ENCODE results near the gene RASGEF1C. TPM values are rescaled to one million over a fixed set of nuclear protein-coding genes. Genes with fewer than 3 reads are reported as not detected.

RASGEF1C gene
- total RNA-seq, 2 experiments from 2014 or later, result not detected

- no peak for DNase-seq (ENCODE audit: low spot score)
- no peak for TF ChIP-seq EZH2phosphoT487 (IDR thresholded peaks at IDR 0.05; ENCODE audit: borderline replicate concordance, low read depth, low read length)
- no peak for TF ChIP-seq CTCF (conservative IDR thresholded peaks at IDR 0.05; ENCODE audit: low read length)
- Histone ChIP-seq H4K20me1 (ENCODE audit: insufficient read depth, low read length) (no peaks in the 10 kb centered on the region), H3K36me3 (ENCODE audit: insufficient read depth, low read length) (no peaks in the 10 kb centered on the region), H3K9me2 (ENCODE audit: insufficient read depth, low read length) (no peaks in the 10 kb centered on the region), H3K9me3 (ENCODE audit: low read length) (no peaks in the 10 kb centered on the region), H3K4me1 (ENCODE audit: insufficient read depth, low read length, poor library complexity, severe bottlenecking) (peaks cover 4% of the 10 kb centered on the region), H3K4me3 (ENCODE audit: low read depth, low read length, poor library complexity, severe bottlenecking) (no peak overlapping the region), H3K27ac (ENCODE audit: low read depth, low read length, poor library complexity, severe bottlenecking) (no peak overlapping the region), H3K79me2 (ENCODE audit: insufficient read depth, low read depth, low read length) (no peaks in the 10 kb centered on the region), H2AFZ (ENCODE audit: low read length) (no peak overlapping the region), H3K4me2 (ENCODE audit: low read length) (no peak overlapping the region)
- intact Hi-C loops (cut with micrococcal nuclease; ENCODE audit: unreplicated experiment), result no loop called here
- CTCF ChIA-PET (ENCODE audit: unreplicated experiment), result no interaction called here
- no TSS peak for BruUV-seq (replicated peaks)
- POLR2A ChIA-PET, result interaction anchor here (1.0 kb wide), 1 partner anchor 20 kb away, joined by 3 read pairs; no protein-coding TSS in a partner anchor
Measured at GRCh38 chr5:180084638-180085561, 124.1 kb downstream of the RASGEF1C start.

- H3K4me2 ChIP-seq (ENCODE audit: low read length), result no peak overlapping the region
- POLR2A ChIA-PET, result interaction anchor here (0.7 to 1.0 kb wide), 2 partner anchors 19 to 324 kb away, joined by 3 read pairs; no protein-coding TSS in a partner anchor
- BruUV-seq (replicated peaks), result no TSS peak
- peaks cover 4% of the 10 kb centered on the region for H3K4me1 ChIP-seq (ENCODE audit: insufficient read depth, low read length, poor library complexity, severe bottlenecking)
- H3K79me2 ChIP-seq (ENCODE audit: insufficient read depth, low read depth, low read length), result no peaks in the 10 kb centered on the region
- no peaks in the 10 kb centered on the region for H3K9me3 ChIP-seq (ENCODE audit: low read length)
- no peak for TF ChIP-seq EZH2phosphoT487 (IDR thresholded peaks at IDR 0.05; ENCODE audit: borderline replicate concordance, low read depth, low read length)
- TF ChIP-seq CTCF (conservative IDR thresholded peaks at IDR 0.05; ENCODE audit: low read length), result no peak
- H3K27ac ChIP-seq (ENCODE audit: low read depth, low read length, poor library complexity, severe bottlenecking), result no peak overlapping the region
- CTCF ChIA-PET (ENCODE audit: unreplicated experiment), result no interaction called here
- H4K20me1 ChIP-seq (ENCODE audit: insufficient read depth, low read length), result no peaks in the 10 kb centered on the region
- intact Hi-C loops (cut with micrococcal nuclease; ENCODE audit: unreplicated experiment), result no loop called here
- no peak for DNase-seq (ENCODE audit: low spot score)
- no peak overlapping the region for H2AFZ ChIP-seq (ENCODE audit: low read length)
- no peak overlapping the region for H3K4me3 ChIP-seq (ENCODE audit: low read depth, low read length, poor library complexity, severe bottlenecking)
- no peaks in the 10 kb centered on the region for H3K9me2 ChIP-seq (ENCODE audit: insufficient read depth, low read length)
- H3K36me3 ChIP-seq (ENCODE audit: insufficient read depth, low read length), result no peaks in the 10 kb centered on the region
Measured at GRCh38 chr5:180083529-180084060, 125.4 kb downstream of the RASGEF1C start.
